ENCODE measurements around the gene SLC23A1.

- peak; percentile 81 to 98 for TF ChIP-seq POLR2A (IDR thresholded peaks at IDR 0.05)
- TF ChIP-seq, protein P1, sequence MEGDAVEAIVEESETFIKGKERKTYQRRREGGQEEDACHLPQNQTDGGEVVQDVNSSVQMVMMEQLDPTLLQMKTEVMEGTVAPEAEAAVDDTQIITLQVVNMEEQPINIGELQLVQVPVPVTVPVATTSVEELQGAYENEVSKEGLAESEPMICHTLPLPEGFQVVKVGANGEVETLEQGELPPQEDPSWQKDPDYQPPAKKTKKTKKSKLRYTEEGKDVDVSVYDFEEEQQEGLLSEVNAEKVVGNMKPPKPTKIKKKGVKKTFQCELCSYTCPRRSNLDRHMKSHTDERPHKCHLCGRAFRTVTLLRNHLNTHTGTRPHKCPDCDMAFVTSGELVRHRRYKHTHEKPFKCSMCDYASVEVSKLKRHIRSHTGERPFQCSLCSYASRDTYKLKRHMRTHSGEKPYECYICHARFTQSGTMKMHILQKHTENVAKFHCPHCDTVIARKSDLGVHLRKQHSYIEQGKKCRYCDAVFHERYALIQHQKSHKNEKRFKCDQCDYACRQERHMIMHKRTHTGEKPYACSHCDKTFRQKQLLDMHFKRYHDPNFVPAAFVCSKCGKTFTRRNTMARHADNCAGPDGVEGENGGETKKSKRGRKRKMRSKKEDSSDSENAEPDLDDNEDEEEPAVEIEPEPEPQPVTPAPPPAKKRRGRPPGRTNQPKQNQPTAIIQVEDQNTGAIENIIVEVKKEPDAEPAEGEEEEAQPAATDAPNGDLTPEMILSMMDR (IDR thresholded peaks at IDR 0.05) = peak; percentile 45 to 75 (median 54)
Observed at GRCh38 chr5:139341689-139342422, 41.2 kb downstream of the SLC23A1 start, which contains the start of gene PAIP2.
